Hepatocyte (in vitro differentiated cells): Measurements from ENCODE around the gene TGFBR3L.

Source experiments
- EZH2 ChIP-seq: fragments of 200-600 bp; sonication (generic); IDR thresholded peaks from 2 replicates; pipeline ENCODE4 v1.6.1; 2016; ENCODE audit warnings: antibody characterized with exemption, mild to moderate bottlenecking, borderline replicate concordance
- EZH2phosphoT487 ChIP-seq: fragments of 200-600 bp; sonication (generic); IDR thresholded peaks from one replicate; pipeline ENCODE4 v1.6.1; 2018; ENCODE audit warnings: antibody characterized with exemption, mild to moderate bottlenecking, low read depth, moderate library complexity; ENCODE audit not compliant: unreplicated experiment, severe bottlenecking
- TF ChIP-seq, protein P1 (sequence below): fragments of 200-600 bp; sonication (generic); IDR thresholded peaks from 2 replicates; pipeline ENCODE4 v1.5.1; 2016; ENCODE audit warnings: antibody characterized with exemption, mild to moderate bottlenecking; ENCODE audit not compliant: poor library complexity

DNA sequence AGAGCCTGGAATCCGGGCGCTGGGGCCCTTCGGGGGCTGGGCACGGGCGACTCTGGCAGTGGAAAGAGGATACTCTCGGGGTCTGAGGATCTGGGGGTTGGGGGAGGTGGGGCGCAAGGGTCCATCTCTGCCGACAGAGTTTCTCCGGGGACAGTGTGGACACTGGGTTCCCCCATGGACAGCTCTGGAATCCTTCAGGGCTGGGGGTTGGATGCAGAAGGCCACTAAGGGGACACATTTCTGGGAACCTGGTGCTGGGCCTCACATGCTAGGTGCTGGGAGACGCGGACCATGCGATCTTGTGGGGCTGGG is 2.3 kb downstream of the TGFBR3L start:
- TF ChIP-seq, protein P1, sequence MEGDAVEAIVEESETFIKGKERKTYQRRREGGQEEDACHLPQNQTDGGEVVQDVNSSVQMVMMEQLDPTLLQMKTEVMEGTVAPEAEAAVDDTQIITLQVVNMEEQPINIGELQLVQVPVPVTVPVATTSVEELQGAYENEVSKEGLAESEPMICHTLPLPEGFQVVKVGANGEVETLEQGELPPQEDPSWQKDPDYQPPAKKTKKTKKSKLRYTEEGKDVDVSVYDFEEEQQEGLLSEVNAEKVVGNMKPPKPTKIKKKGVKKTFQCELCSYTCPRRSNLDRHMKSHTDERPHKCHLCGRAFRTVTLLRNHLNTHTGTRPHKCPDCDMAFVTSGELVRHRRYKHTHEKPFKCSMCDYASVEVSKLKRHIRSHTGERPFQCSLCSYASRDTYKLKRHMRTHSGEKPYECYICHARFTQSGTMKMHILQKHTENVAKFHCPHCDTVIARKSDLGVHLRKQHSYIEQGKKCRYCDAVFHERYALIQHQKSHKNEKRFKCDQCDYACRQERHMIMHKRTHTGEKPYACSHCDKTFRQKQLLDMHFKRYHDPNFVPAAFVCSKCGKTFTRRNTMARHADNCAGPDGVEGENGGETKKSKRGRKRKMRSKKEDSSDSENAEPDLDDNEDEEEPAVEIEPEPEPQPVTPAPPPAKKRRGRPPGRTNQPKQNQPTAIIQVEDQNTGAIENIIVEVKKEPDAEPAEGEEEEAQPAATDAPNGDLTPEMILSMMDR, result no peak
- TF ChIP-seq EZH2 (no peak), EZH2phosphoT487 (no peak)
